ENCODE data around the gene BARD1. TPM values are rescaled to one million over a fixed set of nuclear protein-coding genes. Genes with fewer than 3 reads are reported as not detected.

The BARD1 gene
- total RNA-seq, 1 donor from 2014 or later, result 22.0 TPM

- H3K36me3 ChIP-seq, result peaks cover 1 to 29% of the 10 kb centered on the region in 2 donors
- no peak for TF ChIP-seq CTCF (IDR thresholded peaks at IDR 0.05)
- H3K9me3 ChIP-seq, result no peaks in the 10 kb centered on the region
- H3K27ac ChIP-seq, result no peak overlapping the region
- no peak for DNase-seq (ENCODE audit: low spot score in 2 of 2)
- H3K4me3 ChIP-seq, result no peak overlapping the region
- intact Hi-C loops (cut with DNase I), result no loop called here
- no peaks in the 10 kb centered on the region for H3K27me3 ChIP-seq
- no peaks in the 10 kb centered on the region for H3K4me1 ChIP-seq
These were observed 37.0 kb downstream of the BARD1 start for GRCh38 chr2:214772443-214773015.

- no peaks in the 10 kb centered on the region for H3K9me3 ChIP-seq
- intact Hi-C loops (cut with DNase I), result no loop called here
- H3K36me3 ChIP-seq, result peaks cover 19 to 25% of the 10 kb centered on the region in 2 donors
These were observed 44.3 kb downstream of the BARD1 start for GRCh38 chr2:214765180-214765579.

GRCh38 chr2:214753455-214753854 lies 56.0 kb downstream of the BARD1 start:
- intact Hi-C loops (cut with DNase I), result no loop called here
- no peak for TF ChIP-seq CTCF (IDR thresholded peaks at IDR 0.05)
- peaks cover 3 to 15% of the 10 kb centered on the region in 2 donors for H3K36me3 ChIP-seq
- no peak overlapping the region for H3K27ac ChIP-seq
- no peak overlapping the region for H3K4me3 ChIP-seq
- no peaks in the 10 kb centered on the region for H3K4me1 ChIP-seq
- H3K9me3 ChIP-seq, result no peaks in the 10 kb centered on the region
- DNase-seq (ENCODE audit: low spot score in 2 of 2), result no peak
- no peaks in the 10 kb centered on the region for H3K27me3 ChIP-seq

More at GRCh38 chr2:214765180-214765579, 44.3 kb downstream of the BARD1 start:
- TF ChIP-seq CTCF (IDR thresholded peaks at IDR 0.05), result no peak
- DNase-seq (ENCODE audit: low spot score in 2 of 2), result no peak
- no peaks in the 10 kb centered on the region for H3K27me3 ChIP-seq
- no peak overlapping the region for H3K27ac ChIP-seq
- no peak overlapping the region for H3K4me3 ChIP-seq
- no peaks in the 10 kb centered on the region for H3K4me1 ChIP-seq

- no peaks in the 10 kb centered on the region for H3K27me3 ChIP-seq
- no peak for TF ChIP-seq CTCF (IDR thresholded peaks at IDR 0.05)
- H3K27ac ChIP-seq, result no peak overlapping the region
- no peaks in the 10 kb centered on the region for H3K9me3 ChIP-seq
- peaks cover 0 to 7% of the 10 kb centered on the region in 2 donors for H3K36me3 ChIP-seq
- no peaks in the 10 kb centered on the region for H3K4me1 ChIP-seq
- no peak for DNase-seq (ENCODE audit: low spot score in 2 of 2)
- intact Hi-C loops (cut with DNase I), result no loop called here
- no peak overlapping the region for H3K4me3 ChIP-seq
These were observed 59.0 kb downstream of the BARD1 start for GRCh38 chr2:214750529-214750928.

- peaks cover 0 to 16% of the 10 kb centered on the region in 2 donors for H3K36me3 ChIP-seq
- H3K9me3 ChIP-seq, result no peaks in the 10 kb centered on the region
These were observed 61.5 kb downstream of the BARD1 start for GRCh38 chr2:214747992-214748391.

More at GRCh38 chr2:214747992-214748391, 61.5 kb downstream of the BARD1 start:
- no peak for DNase-seq (ENCODE audit: low spot score in 2 of 2)
- Histone ChIP-seq H3K4me1 (no peaks in the 10 kb centered on the region), H3K27ac (peak overlapping the region in 1 of 2 donors; percentile 1), H3K27me3 (no peaks in the 10 kb centered on the region), H3K4me3 (no peak overlapping the region)
- intact Hi-C loops (cut with DNase I), result no loop called here
- no peak for TF ChIP-seq CTCF (IDR thresholded peaks at IDR 0.05)

Data from ascending aorta (tissue), 2 donors.